H1 (cell line): ENCODE data around the gene IFNL4. TPM values are rescaled to one million over a fixed set of nuclear protein-coding genes. Genes with fewer than 3 reads are reported as not detected.

Source experiments
- CTCF ChIA-PET: fragments of 300-600 bp; sonication (Branson Sonifier 250); formaldehyde crosslinking; loops from one replicate; lab custom pipeline; 2021; ENCODE audit not compliant: partially characterized antibody; lab: Charles Lee
- POLR2A ChIA-PET: fragments of 300-600 bp; sonication (Branson Sonifier 250); formaldehyde crosslinking; loops from one replicate; lab custom pipeline; 2021; ENCODE audit warnings: inconsistent platforms; ENCODE audit not compliant: partially characterized antibody; lab: Charles Lee
- DNase-seq, 2 experiments: peaks; one replicate each; pipeline versions ENCODE4 v3.0.0 to v3.0.0-alpha.2; 2010 to 2022; ENCODE audit warnings: low spot score in 2 of 2, low read depth in 1 of 2, mixed read lengths in 1 of 2
- FAIRE-seq: peaks from 2 replicates; lab custom pipeline; 2011; peaks lifted over from hg19 to GRCh38; lab: Jason Lieb, UNC
- H2AFZ ChIP-seq: 2 replicates; pipeline ENCODE4 v1.8.1; 2012; ENCODE audit warnings: low read length, inconsistent platforms
- H2AK5ac ChIP-seq: 2 replicates; pipeline ENCODE4 v1.6.1; 2013; ENCODE audit warnings: low read depth, low read length
- H2BK120ac ChIP-seq: replicated peaks from 2 replicates; pipeline ENCODE3; 2013; ENCODE audit warnings: low read depth, low read length, inconsistent platforms
- H2BK12ac ChIP-seq: 2 replicates; pipeline ENCODE4 v1.6.1; 2013; ENCODE audit warnings: low read depth, low read length
- H2BK15ac ChIP-seq: 2 replicates; pipeline ENCODE4 v1.6.1; 2013; ENCODE audit warnings: low read length
- H2BK20ac ChIP-seq: 2 replicates; pipeline ENCODE4 v1.6.1; 2013; ENCODE audit warnings: low read length
- H2BK5ac ChIP-seq: 2 replicates; pipeline ENCODE4 v1.6.1; 2013; ENCODE audit warnings: low read depth, low read length
- H3K14ac ChIP-seq: 2 replicates; pipeline ENCODE4 v1.6.1; 2013; ENCODE audit warnings: inconsistent platforms; ENCODE audit not compliant: insufficient read length
- H3K18ac ChIP-seq: 2 replicates; pipeline ENCODE4 v1.6.1; 2013; ENCODE audit warnings: low read length; ENCODE audit errors: extremely low read depth
- H3K23ac ChIP-seq: 2 replicates; pipeline ENCODE4 v1.6.1; 2013; ENCODE audit warnings: inconsistent platforms; ENCODE audit not compliant: insufficient read length
- H3K23me2 ChIP-seq: 2 replicates; pipeline ENCODE4 v1.6.1; 2013; ENCODE audit warnings: low read depth, low read length
- H3K27ac ChIP-seq: 2 replicates; pipeline ENCODE4 v1.6.1; 2011; ENCODE audit warnings: low read depth, low read length, inconsistent platforms
- H3K27me3 ChIP-seq, 4 experiments: replicated peaks in 1 of 4; 1 replicate in 1 of 4; 2 replicates in 3 of 4; pipeline versions ENCODE4 v1.6.1 to v1.8.1; 2011 to 2013; ENCODE audit warnings: low read length in 3 of 4, mild to moderate bottlenecking in 3 of 4, inconsistent platforms in 2 of 4, mixed read lengths in 2 of 4, moderate library complexity in 1 of 4; ENCODE audit not compliant: control insufficient read depth in 3 of 4, insufficient read depth in 3 of 4; ENCODE audit errors: extremely low read depth in 1 of 4
- H3K36me3 ChIP-seq, 4 experiments: 2 replicates each; pipeline versions ENCODE4 v1.6.1 to v1.8.1; 2011 to 2013; ENCODE audit warnings: mild to moderate bottlenecking in 4 of 4, low read length in 3 of 4, moderate library complexity in 2 of 4, control low read depth in 1 of 4, inconsistent platforms in 1 of 4; ENCODE audit not compliant: insufficient read depth in 4 of 4, control insufficient read depth in 2 of 4
- H3K4ac ChIP-seq: replicated peaks from 2 replicates; pipeline ENCODE3; 2013; ENCODE audit warnings: low read length, low read depth, mixed read lengths, inconsistent platforms; ENCODE audit not compliant: insufficient read length
- H3K4me1 ChIP-seq, 4 experiments: replicated peaks in 1 of 4; 1 replicate in 1 of 4; 2 replicates in 3 of 4; pipeline versions ENCODE4 v1.6.1 to v1.8.1; 2011 to 2013; ENCODE audit warnings: low read length in 3 of 4, inconsistent platforms in 2 of 4, mixed read lengths in 1 of 4; ENCODE audit not compliant: insufficient read depth in 4 of 4, control insufficient read depth in 3 of 4
- H3K4me2 ChIP-seq, 2 experiments: 2 replicates each; pipeline versions ENCODE4 v1.6.1 to v1.8.1; 2011 to 2013; ENCODE audit warnings: low read depth in 2 of 2, low read length in 2 of 2, control low read depth in 1 of 2, inconsistent platforms in 1 of 2, mild to moderate bottlenecking in 1 of 2; ENCODE audit not compliant: insufficient read depth in 1 of 2
- H3K4me3 ChIP-seq, 4 experiments: fragments of 200-600, 300-600 bp in 1 of 4; sonication (generic), shearing (Covaris generic), sonication (Bioruptor Twin) in 1 of 4; 2 replicates each; pipeline versions ENCODE4 v1.5.1 to v1.8.1; 2011 to 2016; ENCODE audit warnings: low read length in 4 of 4, low read depth in 3 of 4, control low read depth in 2 of 4, inconsistent platforms in 2 of 4, mild to moderate bottlenecking in 2 of 4, mixed read lengths in 1 of 4, moderate library complexity in 1 of 4; ENCODE audit not compliant: insufficient read depth in 2 of 4; ENCODE audit errors: extremely low read depth in 1 of 4
- H3K56ac ChIP-seq: replicated peaks from 2 replicates; pipeline ENCODE3; 2013; ENCODE audit warnings: low read depth, mild to moderate bottlenecking, mixed read lengths, low read length, inconsistent platforms; ENCODE audit not compliant: insufficient read length
- H3K79me1 ChIP-seq: 2 replicates; pipeline ENCODE4 v1.6.1; 2013; ENCODE audit warnings: low read depth, low read length, control low read depth
- H3K79me2 ChIP-seq, 2 experiments: 2 replicates each; pipeline versions ENCODE4 v1.6.1 to v1.8.1; 2012 to 2013; ENCODE audit warnings: low read length in 2 of 2, mild to moderate bottlenecking in 2 of 2, inconsistent platforms in 1 of 2; ENCODE audit not compliant: insufficient read depth in 2 of 2, control insufficient read depth in 1 of 2
- H3K9ac ChIP-seq, 4 experiments: replicated peaks in 1 of 4; 1 replicate in 1 of 4; 2 replicates in 3 of 4; pipeline versions ENCODE4 v1.6.1 to v1.8.1; 2011 to 2013; ENCODE audit warnings: low read depth in 3 of 4, low read length in 3 of 4, control low read depth in 2 of 4, mild to moderate bottlenecking in 2 of 4, moderate library complexity in 2 of 4, inconsistent platforms in 1 of 4; ENCODE audit errors: extremely low read depth in 1 of 4
- H3K9me3 ChIP-seq, 2 experiments: 2 replicates each; pipeline versions ENCODE4 v1.6.1 to v1.8.1; 2012 to 2013; ENCODE audit warnings: mild to moderate bottlenecking in 2 of 2, moderate library complexity in 2 of 2, control low read depth in 1 of 2, inconsistent platforms in 1 of 2, low read depth in 1 of 2, low read length in 1 of 2, mixed read lengths in 1 of 2; ENCODE audit not compliant: insufficient read depth in 2 of 2
- H4K20me1 ChIP-seq, 2 experiments: replicated peaks in 1 of 2; 2 replicates each; pipeline versions ENCODE3 to v1.8.1; 2011 to 2013; ENCODE audit warnings: inconsistent platforms in 2 of 2, low read length in 2 of 2, mild to moderate bottlenecking in 1 of 2; ENCODE audit not compliant: insufficient read depth in 2 of 2, control insufficient read depth in 1 of 2
- H4K5ac ChIP-seq: 2 replicates; pipeline ENCODE4 v1.6.1; 2013; ENCODE audit warnings: low read length, low read depth, mixed read lengths, inconsistent platforms; ENCODE audit not compliant: insufficient read length
- H4K8ac ChIP-seq: 2 replicates; pipeline ENCODE4 v1.8.0; 2013; ENCODE audit warnings: mild to moderate bottlenecking, moderate library complexity, low read length, inconsistent platforms; ENCODE audit not compliant: insufficient read depth; ENCODE audit errors: extremely low read depth
- H4K91ac ChIP-seq: replicated peaks from 2 replicates; pipeline ENCODE3; 2013; ENCODE audit warnings: low read length, mixed read lengths, inconsistent platforms; ENCODE audit not compliant: insufficient read length
- ATF2 ChIP-seq: IDR thresholded peaks from 2 replicates; pipeline ENCODE4 v1.6.1; 2012; ENCODE audit warnings: low read length, inconsistent platforms
- BCL11A ChIP-seq, 2 experiments: IDR thresholded peaks; one replicate each; pipeline ENCODE4 v1.6.1; 2011; ENCODE audit warnings: low read depth in 2 of 2, low read length in 2 of 2, mild to moderate bottlenecking in 2 of 2
- EGR1 ChIP-seq: IDR thresholded peaks from 2 replicates; pipeline ENCODE4 v1.6.1; 2011; ENCODE audit warnings: low read depth, low read length, borderline replicate concordance
- KDM1A ChIP-seq: fragments of 200-600, 300-600 bp; sonication (generic); IDR thresholded peaks from 2 replicates; pipeline ENCODE4 v1.7.1; 2016; ENCODE audit warnings: mild to moderate bottlenecking, low read length, borderline replicate concordance
- MAX ChIP-seq: IDR thresholded peaks from 2 replicates; pipeline ENCODE4 v1.6.1; 2012; ENCODE audit warnings: inconsistent platforms
- POLR2AphosphoS5 ChIP-seq: IDR thresholded peaks from 2 replicates; pipeline ENCODE4 v1.6.1; 2011; ENCODE audit warnings: low read depth, low read length
- RNF2 ChIP-seq: fragments of 200-900, 300-1000 bp; sonication (generic); IDR thresholded peaks from 2 replicates; pipeline ENCODE4 v1.7.1; 2016; ENCODE audit warnings: borderline replicate concordance, low read depth, mild to moderate bottlenecking, antibody characterized with exemption, low read length; ENCODE audit not compliant: poor library complexity, severe bottlenecking; ENCODE audit errors: missing control alignments
- SIX5 ChIP-seq: IDR thresholded peaks from 2 replicates; pipeline ENCODE4 v1.6.1; 2011; ENCODE audit warnings: mild to moderate bottlenecking, low read depth, low read length
- WGBS, 2 experiments: shearing (Covaris generic) in 1 of 2; methylation state at CpG; one replicate each; pipeline versions ENCODE4 v1.1.6 to v1.1.7; 2013 to 2015; ENCODE audit warnings: low lambda C conversion rate in 2 of 2, mixed read lengths in 2 of 2, inconsistent platforms in 1 of 2, low coverage in 1 of 2, missing lambda C conversion rate in 1 of 2; ENCODE audit not compliant: insufficient replicate concordance in 2 of 2, insufficient coverage in 1 of 2, insufficient read length in 1 of 2; ENCODE audit errors: extremely low coverage in 1 of 2, missing lambda C conversion rate in 1 of 2; 5-methylcytosine and 5-hydroxymethylcytosine counted together
- polyA plus RNA-seq, 7 experiments: library from polyadenylated mRNA; depleted of rRNA in 3 of 7; stranded (reverse) in 5 of 7; unstranded in 2 of 7; fragments of >200 nt in 5 of 7; fragments of 200-250 nt in 2 of 7; gene quantifications; 1 replicate in 5 of 7; 2 replicates in 1 of 7; 4 replicates in 1 of 7; pipeline versions ENCODE4 v1.2.1 to v1.2.3, GENCODE V29; 2011 to 2013; ENCODE audit warnings: missing spikeins in 2 of 7, mixed read lengths in 2 of 7
- total RNA-seq: library from RNA; stranded (reverse); fragmentation: NEBNext Ultra II Directional; extraction: Animal tissue kit (Norgen Biotek cat#: 25700); gene quantifications from 2 replicates; pipeline ENCODE4 v1.2.1, GENCODE V29; 2021

Gene IFNL4
- total and polyA plus RNA-seq, 2 of the 8 experiments (the other 6 are each of a cell fraction or from before 2014, with no cell fraction given), result not detected

- H3K23me2 ChIP-seq, result peaks cover 3% of the 10 kb centered on the region; the same call in 1 of the 2 replicates
- H2AFZ ChIP-seq, result no peak overlapping the region
- no peak overlapping the region for H2BK120ac ChIP-seq
- no peak overlapping the region for H3K4ac ChIP-seq
- H3K27ac ChIP-seq, result no peak overlapping the region
- TF ChIP-seq POLR2AphosphoS5 (no peak), KDM1A (no peak), EGR1 (no peak), MAX (no peak), SIX5 (no peak), BCL11A (IDR thresholded peaks at IDR 0.05; ENCODE audit: low read depth in 2 of 2, low read length in 2 of 2) (no peak), RNF2 (no peak), ATF2 (no peak)
- H3K56ac ChIP-seq, result no peak overlapping the region
- H3K4me1 ChIP-seq, result no peaks in the 10 kb centered on the region
- H2BK15ac ChIP-seq, result no peak overlapping the region
- peaks cover 0 to 3% of the 10 kb centered on the region in 2 experiments; a peak in 1 of 4 replicates for H3K9me3 ChIP-seq
- no peak overlapping the region for H4K5ac ChIP-seq
- peaks cover 0 to 9% (median 0%) of the 10 kb centered on the region in 4 experiments; a peak in 2 of 7 replicates for H3K27me3 ChIP-seq
- no peak overlapping the region for H3K4me3 ChIP-seq
- no peak overlapping the region for H4K8ac ChIP-seq
- no peak overlapping the region for H2BK20ac ChIP-seq
- H4K20me1 ChIP-seq, result peaks cover 0 to 2% of the 10 kb centered on the region in 2 experiments
- H2BK12ac ChIP-seq, result no peak overlapping the region
- no peak overlapping the region for H3K9ac ChIP-seq
- ChIA-PET CTCF (interaction anchor here (0.9 to 1.3 kb wide), 4 partner anchors 38 to 110 kb away, joined by 3 to 6 read pairs (median 4); no protein-coding TSS in a partner anchor), POLR2A (interaction anchor here (0.6 kb wide), 1 partner anchor 93 kb away, joined by 3 read pairs; no protein-coding TSS in a partner anchor)
- no peak overlapping the region for H2BK5ac ChIP-seq
- H2AK5ac ChIP-seq, result no peak overlapping the region
- H3K18ac ChIP-seq, result no peak overlapping the region
- no peak overlapping the region for H3K14ac ChIP-seq
- no peak overlapping the region for H3K4me2 ChIP-seq
- no peaks in the 10 kb centered on the region for H3K79me1 ChIP-seq
- no peaks in the 10 kb centered on the region for H3K79me2 ChIP-seq
- WGBS, 2 experiments, result 83% methylated on average over 13 of the region's 15 CpGs; no CpG with 5 or more reads in 1 of the 2 experiments
- no peak for FAIRE-seq
- H3K36me3 ChIP-seq, result no peaks in the 10 kb centered on the region
- H4K91ac ChIP-seq, result no peak overlapping the region
- H3K23ac ChIP-seq, result no peak overlapping the region
- DNase-seq, result no peak
Measured at GRCh38 chr19:39218230-39219007, 30.2 kb downstream of the IFNL4 start.
